Stimulated activated CD8-positive, alpha-beta memory T cell treated with anti-CD3 and anti-CD28 coated beads, Interleukin-7, amount 100 ng/mL, for 48 hours (primary cell): ENCODE measurements around the gene DOC2B.

Experiments used
- DNase-seq, 2 donors: peaks; one replicate each; pipeline ENCODE4 v3.0.0-alpha.2; 2020; ENCODE audit warnings: low read depth in 1 of 2; ENCODE audit errors: extremely low read depth in 1 of 2

The DOC2B gene

GRCh38 chr17:164303-165235, 16.9 kb downstream of the DOC2B start:
- no peak for DNase-seq

- no peak for DNase-seq
Measured at GRCh38 chr17:163514-164098, 17.8 kb downstream of the DOC2B start.

DNA sequence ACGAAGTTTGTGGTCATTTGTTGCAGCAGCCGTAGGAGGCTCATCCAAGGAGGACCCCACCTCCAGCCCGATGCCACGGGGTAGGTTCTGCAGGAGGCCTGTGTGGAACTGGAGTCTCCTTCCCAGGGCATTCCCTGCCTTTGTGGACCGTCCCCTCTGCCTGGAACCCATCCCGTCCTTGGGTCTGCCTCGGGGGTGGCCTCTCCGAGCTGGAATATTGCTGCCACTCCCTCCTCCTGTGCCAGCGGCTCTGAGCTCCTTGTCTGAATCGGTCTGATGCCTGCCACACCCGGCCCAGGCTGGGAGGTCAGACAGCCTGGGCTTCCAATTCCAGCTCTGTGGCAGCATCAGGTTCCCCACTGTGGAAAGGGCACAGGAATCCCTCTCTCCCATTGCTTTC, 18.8 kb downstream of the DOC2B start:
- DNase-seq: no peak

DNA sequence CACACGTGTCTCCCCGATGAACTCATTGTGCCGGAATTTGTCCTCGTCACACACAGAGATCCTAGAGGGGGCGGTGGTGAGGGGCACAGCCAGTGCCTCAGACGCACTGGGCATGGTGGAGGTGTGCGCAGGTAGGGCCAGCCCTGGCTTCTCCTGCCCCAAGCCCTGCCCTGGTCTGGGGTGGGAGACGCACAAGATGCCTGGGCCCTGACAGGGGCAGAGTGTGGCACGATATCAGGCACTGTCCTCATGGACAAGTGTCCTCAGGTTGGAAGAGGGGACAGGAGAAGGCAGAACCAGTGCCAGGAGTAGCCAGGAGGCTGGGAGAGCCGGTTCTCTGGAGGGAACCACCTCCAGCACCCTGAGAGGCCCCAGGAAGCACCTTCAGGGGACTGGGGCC, 20.0 kb downstream of the DOC2B start:
- no peak for DNase-seq

GRCh38 chr17:160336-160735, 21.1 kb downstream of the DOC2B start:
- DNase-seq: no peak

DNA sequence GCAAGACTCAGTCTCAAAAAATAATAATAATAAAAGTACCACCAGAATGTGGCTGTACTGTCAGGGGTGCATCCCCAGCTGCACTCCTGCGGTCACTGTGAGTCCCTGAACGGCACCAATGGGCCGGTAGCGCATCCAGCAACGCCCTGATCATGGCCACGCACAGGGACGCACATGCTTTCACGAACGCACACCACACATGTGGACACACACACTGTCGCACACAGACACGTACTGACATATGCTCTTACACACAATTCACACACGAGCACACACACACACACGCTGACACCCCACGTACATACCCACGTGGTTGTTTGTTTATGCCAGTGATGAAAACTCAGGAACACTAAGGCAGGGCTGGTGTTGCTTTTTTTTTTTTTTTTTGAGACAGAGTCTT, 21.8 kb downstream of the DOC2B start:
- DNase-seq: no peak

GRCh38 chr17:158379-158778, 23.1 kb downstream of the DOC2B start:
- no peak for DNase-seq

GRCh38 chr17:157901-158300, 23.5 kb downstream of the DOC2B start:
- DNase-seq: no peak

- DNase-seq: no peak
Measured at GRCh38 chr17:156946-157345, 24.5 kb downstream of the DOC2B start.

DNA sequence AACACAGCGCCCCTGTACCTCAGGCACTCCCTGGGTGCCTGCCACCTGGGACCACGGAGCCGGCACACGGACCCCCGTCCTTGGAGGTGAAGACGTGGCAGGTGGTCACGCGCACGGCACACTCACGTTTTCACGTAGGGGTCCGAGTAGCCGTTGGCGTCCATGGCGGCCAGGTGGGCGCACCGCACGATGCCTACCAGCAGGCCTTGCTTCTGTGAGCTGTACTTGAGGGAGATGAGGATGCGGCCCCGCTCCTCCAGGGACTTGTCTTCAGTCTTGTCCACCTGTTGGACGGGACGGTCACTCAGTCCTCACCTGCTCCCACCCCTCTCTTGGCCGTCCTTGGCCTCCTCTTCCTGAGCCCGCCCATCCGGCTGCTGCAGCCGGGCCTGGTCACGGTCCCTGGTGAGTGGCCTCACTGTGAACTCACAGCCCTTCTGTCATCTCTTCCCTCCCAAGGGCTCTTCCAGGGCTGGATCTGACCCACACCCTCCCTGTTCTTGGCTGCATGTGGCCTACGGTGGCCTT, 25.3 kb downstream of the DOC2B start:
- no peak for DNase-seq

- no peak for DNase-seq
Measured at GRCh38 chr17:155576-155975, 25.9 kb downstream of the DOC2B start.

DNA sequence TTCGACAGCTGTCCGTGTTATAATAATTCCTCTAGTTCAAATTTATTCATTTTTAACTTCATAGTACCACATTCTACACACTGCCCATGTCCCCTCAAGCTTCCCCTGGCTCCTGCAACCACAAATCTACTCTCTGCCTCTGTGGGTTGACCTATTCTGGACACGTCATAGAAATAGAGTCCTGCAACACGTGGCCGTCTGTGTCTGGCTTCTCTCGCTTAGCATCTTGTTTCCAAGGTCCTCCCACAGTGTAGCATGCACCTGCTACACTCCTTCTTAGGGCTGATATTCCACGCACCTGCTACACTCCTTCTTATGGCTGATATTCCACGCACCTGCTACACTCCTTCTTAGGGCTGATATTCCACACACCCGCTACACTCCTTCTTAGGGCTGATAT, 27.6 kb downstream of the DOC2B start:
- no peak for DNase-seq

DNA sequence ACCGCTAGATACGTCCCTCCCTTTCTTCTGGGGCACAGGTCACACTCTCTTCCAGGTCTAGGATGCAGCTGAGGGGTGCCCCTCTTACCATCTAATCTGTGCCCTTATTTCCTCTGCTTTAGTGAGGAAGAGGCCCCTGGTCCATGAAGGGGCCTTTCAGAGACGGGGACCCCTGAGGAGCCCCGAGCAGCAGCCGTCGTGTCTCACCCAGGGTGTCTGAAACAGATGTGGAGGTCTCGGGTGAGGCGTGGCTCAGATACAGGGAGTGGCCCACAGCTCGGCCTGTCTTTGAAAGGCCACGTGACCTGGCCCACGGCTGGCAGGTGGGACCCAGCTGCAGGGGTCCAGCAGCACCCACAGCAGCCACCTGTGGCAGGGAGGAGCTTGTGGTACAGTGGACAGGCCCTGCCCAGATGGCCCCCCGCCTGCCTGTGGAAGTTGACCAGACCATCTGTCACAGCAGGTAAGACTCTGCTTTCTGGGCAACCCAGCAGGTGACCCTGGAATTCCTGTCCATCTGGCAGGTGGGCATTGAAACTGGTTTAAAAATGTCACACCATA, 28.5 kb downstream of the DOC2B start:
- no peak for DNase-seq

- no peak for DNase-seq
Measured at GRCh38 chr17:151886-152859, 29.3 kb downstream of the DOC2B start.

DNA sequence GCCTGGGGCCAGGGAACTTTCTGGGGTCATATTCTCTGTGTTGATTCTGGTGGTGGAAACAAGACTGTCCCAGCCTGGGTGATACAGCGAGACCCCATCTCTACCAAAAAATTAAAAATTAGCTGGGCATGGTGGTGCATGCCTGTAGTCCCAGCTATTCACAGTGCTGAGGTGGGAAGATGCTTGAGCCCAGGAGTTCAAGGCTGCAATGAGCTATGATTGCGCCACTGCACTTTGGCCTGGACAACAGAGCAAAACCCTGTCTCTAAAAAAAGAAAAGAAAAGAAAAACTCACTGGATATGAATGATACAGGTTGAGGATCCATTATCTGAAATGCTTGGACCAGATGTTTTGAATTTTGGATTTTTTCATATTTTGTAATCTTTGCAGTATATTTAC, 30.4 kb downstream of the DOC2B start:
- no peak for DNase-seq

DNA sequence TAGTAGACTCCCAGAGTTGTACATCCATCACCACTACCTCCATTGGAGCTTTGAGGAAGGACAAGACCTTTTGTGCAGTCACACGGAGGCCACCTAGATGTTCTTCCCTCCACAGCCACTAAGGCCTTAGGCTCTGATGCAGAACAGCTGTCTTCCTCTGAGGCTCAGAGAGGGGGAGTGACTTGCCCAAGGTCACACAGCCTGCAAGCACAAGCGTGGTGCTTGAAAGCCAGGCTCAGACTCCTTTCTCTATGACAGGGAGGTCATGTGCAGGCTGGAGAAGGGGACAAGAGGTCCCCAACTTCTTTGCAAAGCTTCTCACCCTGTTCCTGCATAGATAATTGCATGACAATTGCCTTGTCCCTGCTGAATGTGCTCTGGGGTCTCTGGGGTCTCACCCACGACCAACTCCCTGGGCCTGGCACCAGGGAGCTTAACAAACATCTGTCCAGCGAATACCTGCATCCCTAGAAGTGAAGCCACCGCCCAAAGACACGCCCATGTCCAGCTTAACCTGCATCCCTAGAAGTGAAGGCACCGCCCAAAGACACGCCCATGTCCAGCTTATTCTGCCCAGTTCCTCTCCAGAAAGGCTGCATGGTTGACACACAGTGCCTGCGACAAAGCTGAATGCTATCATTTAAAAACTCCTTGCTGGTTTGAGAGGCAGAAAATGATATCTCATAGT, 31.4 kb downstream of the DOC2B start:
- DNase-seq: no peak

DNA sequence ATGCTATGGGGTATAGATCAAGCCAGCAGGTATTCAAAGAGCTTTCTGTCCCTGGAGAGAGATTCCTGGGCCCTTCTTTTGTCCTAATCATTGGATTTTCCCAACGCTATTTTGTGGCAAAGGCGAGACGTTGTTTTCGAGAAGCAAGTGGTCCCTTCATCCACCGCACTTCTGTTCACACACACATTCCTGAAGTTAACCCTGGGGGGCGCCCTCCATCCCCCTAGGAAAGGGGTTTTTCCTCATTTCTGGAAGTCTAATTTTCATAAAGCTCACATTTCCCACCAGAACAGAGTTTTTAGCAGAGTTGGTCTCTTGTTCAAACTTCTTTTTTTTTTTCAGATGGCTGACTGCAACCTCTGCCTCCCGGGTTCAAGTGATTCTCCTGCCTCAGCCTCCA, 32.2 kb downstream of the DOC2B start:
- DNase-seq: no peak

DNA sequence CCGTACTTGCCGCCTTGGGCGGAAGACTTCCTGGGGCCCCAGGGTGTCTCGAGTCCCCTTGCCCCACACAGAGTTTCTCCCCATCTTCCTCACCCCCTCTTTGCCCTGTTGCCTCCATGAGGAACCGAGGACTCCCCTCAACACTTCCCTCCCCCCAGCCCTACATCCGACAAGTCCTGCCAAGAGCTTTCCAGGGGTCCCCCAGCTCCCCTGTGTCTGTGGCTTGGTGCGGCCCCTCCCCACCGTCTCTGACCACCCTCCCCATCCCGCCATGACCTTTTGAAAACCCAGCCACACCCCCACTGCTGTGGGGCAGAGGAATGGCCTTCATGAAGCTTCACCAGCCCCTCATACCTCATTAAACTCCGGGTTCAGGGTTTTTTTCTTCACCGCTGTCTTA, 32.7 kb downstream of the DOC2B start:
- no peak for DNase-seq

DNA sequence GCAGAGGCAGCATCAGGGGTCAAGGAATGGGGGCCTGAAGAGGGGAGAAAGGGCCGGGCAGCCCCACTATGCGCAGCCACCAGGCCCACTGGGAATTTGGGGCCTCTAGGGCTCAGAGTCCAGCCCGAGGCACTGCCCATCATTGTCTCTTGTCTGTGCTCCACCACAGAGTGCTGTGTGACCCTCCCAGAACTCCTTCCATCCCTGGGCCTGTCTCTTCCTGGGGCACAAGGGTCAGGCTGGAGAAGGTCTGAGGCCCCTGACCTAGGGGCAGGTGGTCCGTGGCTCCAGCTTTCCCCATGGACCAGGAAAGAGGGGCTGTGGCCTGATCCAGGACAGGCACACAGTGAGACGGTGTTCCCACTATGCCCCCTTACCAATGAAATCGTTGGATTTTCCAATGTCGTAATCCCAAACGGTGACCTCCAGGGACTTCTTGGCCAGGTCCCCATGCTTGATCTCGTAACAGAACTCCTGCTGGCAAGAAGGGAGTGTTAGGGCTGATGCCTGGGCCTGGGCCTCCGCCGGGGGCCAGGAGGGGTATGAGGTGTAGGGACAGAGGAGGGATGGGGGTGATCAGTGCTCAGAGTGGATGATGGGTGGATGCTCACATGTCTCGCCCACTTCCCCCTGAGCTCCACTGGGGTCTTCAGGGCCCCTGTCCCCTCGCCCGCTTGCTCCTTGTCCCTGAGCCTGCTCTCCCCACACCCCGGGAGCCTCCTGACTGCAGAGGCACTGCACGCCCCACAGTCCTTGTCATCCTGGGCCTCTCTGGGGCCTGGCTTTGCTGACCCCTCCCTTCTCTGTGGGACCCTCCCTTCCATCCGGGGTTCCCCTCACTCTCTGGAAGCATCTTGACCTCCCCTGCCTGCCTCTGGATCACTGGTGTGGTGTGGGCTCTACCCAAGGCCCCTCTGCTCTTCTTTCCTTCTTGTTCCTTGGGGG, 33.4 kb downstream of the DOC2B start:
- no peak for DNase-seq
